Epithelial cell of prostate (primary cell): ENCODE measurements around the gene TENT4A.

ENCODE experiments used
- DNase-seq: peaks from one replicate; pipeline ENCODE4 v3.0.0-alpha.2; 2011; ENCODE audit warnings: low read depth, low spot score
- H3K27ac ChIP-seq: fragments of 450-650 bp; 2 replicates; pipeline ENCODE4 v1.5.1; 2017; ENCODE audit warnings: mild to moderate bottlenecking

TENT4A gene

DNA sequence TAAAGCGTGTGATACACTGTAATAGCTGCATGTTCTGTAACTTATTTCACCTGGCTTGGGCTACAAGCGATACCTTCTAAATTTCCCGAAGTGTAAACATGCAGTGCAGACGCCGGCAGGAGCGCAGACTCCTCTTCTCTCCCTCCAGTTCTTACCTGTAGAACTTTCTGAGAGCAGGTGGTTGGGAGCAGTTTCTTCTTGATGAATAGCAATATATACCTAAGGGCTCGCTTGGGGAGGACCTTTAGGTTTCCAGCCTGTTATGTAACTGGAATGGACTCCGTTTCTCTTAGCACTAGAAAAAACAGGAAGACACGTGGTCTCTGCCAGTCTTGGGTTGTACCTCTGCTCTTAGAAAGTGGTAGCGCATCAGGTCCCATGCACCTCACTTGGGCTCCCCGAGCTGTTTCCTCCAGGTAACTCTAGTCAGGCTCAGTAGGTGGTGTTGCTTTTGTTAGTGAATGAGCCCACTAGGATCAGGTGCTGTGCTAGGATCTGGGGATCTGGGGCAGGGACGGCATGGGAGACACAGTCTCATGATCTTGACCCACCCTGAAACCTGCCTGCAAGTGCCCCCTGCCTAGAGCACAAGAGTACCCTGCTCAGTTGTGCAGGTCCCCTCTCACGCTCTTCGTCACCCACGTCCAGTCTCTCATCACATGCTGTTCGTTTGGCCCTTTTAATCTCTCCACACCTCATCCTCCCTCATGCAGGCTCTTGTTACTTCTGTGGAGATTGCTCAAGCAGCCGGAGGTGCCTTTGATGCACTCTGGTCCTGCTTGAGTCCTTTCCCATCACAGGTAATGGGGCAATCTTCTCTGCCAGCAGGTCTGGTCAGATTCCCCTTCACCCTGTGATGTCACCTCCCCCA, 2.8 kb downstream of the TENT4A start:
- no peak for DNase-seq
- no peak overlapping the region for H3K27ac ChIP-seq

- no peak for DNase-seq
- no peak overlapping the region for H3K27ac ChIP-seq
These were observed 3.5 kb downstream of the TENT4A start for GRCh38 chr5:6716629-6717149.

DNA sequence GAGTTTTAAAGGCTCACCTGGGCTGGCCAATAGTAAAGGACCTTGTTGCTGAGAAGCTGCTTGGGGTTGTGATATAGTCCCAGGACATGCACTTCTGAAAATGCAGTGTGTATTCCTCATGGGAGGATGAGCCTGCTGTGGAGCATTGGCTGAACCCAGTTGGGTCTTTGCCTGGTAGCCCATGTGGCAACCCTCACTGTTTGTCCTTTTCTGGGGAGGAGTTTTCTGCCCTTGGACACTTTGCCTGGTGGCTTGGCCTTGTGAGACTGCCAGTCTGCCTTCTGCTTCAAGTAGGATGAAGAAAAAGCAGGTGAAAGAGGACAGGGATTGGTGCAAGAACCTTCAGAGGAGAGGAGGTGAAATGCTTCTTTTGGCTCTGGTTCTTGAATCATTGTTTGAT, 4.0 kb downstream of the TENT4A start:
- no peak overlapping the region for H3K27ac ChIP-seq
- no peak for DNase-seq

- DNase-seq: no peak
- H3K27ac ChIP-seq: no peak overlapping the region
These were observed 4.5 kb downstream of the TENT4A start for GRCh38 chr5:6717687-6718086.

DNA sequence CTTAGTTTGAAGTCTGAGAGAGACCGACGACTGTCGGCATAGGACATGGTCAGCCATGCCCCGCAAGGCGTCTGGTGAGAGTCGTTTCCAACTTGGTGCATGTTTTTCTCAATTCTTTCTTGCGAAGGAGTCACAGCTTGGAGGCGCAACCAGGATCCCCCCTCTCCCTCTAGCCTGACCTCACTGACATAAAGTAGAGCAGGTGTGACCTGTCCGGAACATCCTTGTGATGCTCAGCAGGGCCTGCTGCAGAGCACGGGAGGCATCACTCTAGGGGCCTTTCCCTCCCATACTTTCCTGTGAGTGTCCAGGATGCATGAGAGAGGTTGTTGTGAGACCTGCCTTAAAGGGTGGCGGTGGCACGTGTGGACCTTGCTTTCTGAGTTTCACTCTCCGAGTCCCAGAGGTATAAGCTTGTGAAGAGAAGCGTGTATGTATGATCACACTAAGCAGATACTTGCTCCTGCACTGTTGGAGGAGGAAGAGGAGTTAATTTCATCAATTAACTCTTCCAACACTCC, 5.0 kb downstream of the TENT4A start:
- H3K27ac ChIP-seq: no peak overlapping the region
- no peak for DNase-seq

- no peak overlapping the region for H3K27ac ChIP-seq
- DNase-seq: no peak
These were observed 5.5 kb downstream of the TENT4A start for GRCh38 chr5:6718718-6719117.

DNA sequence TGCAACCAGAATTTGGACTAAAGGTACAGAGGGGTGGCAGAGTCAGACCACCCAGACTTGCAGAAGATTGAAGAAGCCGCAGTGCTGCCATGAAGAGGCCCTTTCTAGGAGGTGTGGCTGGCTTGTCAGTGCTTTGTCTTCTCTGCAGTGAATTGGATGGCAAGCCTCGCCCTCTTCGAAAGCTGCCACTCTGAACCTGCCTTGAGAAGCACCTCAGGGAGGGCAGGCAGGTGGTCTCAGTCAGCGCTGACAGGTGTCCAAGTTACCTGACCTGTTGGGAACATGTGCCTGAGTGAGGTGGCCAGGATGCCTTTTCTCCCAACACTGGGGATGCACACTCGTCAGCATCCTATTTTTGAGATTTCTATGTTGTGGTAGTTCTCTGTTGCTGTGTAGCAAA, 6.2 kb downstream of the TENT4A start:
- no peak for DNase-seq
- H3K27ac ChIP-seq: no peak overlapping the region

GRCh38 chr5:6719896-6720560, 6.8 kb downstream of the TENT4A start:
- no peak for DNase-seq
- no peak overlapping the region for H3K27ac ChIP-seq

DNA sequence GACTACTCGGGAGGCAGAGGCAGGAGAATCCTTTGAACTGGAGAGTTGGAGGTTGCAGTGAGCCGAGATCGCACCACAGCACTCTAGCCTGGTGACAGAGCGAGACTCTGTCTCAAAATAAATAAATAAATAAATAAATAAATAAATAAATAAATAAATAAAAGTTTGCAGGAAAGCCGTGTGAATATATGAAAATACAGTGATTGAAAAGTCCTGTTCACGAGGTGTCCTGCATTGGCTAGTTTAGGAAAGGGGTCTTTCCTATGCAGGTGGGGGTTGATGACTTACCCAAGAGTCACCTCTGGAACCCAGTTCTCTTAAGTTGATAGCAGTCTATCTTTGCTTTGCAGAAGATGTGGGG, 7.3 kb downstream of the TENT4A start:
- no peak overlapping the region for H3K27ac ChIP-seq
- DNase-seq: no peak

DNA sequence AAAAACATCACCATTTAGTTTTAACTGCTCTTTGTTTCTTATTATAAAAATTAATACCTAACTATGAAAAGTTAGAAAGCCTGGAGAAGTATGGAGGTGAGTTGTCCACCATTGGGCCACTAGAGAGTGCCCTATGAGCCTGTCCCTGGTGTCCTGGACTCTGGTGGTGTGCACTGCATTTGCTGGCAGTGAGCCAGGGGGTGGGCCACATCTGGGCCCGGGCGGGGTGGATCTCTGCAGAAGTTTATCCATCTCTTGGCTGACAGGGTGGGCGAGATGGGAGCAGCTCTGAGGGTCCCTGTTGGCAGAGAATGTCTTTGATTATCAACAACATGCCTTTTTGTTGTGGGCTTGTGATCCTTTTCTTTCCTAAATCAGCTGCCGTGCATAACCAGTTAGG, 8.2 kb downstream of the TENT4A start:
- DNase-seq: no peak
- H3K27ac ChIP-seq: no peak overlapping the region

- no peak overlapping the region for H3K27ac ChIP-seq
- no peak for DNase-seq
These were observed 8.8 kb downstream of the TENT4A start for GRCh38 chr5:6722015-6722414.

DNA sequence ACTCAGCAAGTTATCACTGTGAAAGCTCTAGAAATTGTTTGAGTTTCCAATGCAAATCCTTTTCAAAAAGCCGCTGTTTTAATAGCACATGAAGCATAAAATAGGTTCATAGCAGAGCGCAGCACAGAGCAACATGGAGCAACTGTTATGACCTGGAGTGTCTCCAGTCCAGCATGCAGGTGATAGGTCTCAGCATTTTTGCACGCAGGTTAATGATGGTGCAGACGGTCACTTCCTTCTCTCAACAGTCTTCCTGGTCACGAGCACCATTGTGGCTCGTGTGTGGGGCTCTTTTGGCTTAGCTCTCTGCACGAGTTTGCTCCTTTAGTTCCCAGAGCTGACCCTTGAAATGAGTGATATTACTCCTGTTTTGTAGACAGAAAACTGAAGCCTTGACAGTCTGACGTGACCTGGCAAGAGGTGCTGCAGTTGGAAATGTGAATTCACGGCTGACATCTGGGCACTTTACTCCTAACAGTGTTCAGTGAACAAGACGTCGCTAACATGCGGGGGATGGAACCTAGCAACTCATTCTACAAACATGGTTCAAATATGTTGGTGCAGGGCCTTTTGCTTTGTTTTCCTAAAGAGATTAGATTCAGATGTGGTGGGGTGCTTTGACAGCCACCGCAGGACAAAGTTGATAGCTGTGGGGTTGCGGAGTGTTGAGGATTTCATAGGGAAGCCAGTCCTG, 10.0 kb downstream of the TENT4A start:
- H3K27ac ChIP-seq: no peak overlapping the region
- no peak for DNase-seq

GRCh38 chr5:6723816-6724300, 10.6 kb downstream of the TENT4A start:
- DNase-seq: no peak
- H3K27ac ChIP-seq: no peak overlapping the region

DNA sequence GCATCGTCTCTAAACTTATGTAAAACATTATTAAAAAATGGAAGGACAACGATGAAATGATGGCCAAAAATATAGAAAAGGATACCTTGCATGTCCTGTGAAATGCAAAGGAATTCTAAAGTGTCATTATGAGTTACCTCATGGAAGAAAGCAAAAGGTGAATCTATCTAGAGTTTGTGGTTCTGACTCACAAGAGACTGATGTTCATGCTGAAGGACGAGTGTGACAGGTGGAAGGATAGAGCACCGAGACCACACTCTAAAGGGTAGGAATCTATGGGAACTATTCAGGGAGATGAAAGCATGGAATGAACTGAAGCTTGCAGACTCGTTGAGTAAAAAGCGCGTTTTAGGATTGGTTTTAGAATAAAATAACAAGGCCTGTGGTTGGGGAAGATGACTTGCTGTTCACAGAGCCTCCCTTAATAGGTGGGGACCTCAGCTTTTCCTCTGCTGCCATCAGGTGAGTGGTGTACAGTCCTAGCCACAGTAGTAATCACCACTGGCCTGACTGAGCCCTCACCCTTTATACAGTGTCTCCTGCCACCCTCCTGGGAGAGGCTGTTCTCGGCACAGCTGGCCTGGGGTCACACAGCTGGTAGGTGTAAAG, 11.2 kb downstream of the TENT4A start:
- no peak overlapping the region for H3K27ac ChIP-seq
- no peak for DNase-seq

DNA sequence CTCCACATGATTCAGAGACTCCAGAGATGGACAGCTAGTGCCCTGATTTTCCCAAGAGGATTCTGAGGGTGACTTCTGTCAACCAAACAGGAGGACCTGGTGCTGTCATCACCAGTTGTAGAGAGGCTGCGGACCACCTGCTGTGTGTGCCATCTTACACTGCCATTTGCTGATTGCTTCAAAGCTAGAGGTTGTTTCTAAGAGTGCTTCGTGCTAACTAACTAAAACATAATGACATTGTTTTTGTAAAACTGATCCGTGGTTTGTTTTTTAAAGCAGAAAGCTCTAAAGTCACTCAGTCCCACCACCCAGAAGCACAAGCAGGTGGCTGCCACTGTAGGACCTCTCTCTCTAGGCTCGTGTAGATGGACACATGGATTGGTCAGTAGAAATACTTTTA, 12.2 kb downstream of the TENT4A start:
- H3K27ac ChIP-seq: no peak overlapping the region
- DNase-seq: no peak

GRCh38 chr5:6726006-6726405, 12.8 kb downstream of the TENT4A start:
- H3K27ac ChIP-seq: no peak overlapping the region
- DNase-seq: no peak

GRCh38 chr5:6727231-6727630, 14.0 kb downstream of the TENT4A start:
- H3K27ac ChIP-seq: no peak overlapping the region
- no peak for DNase-seq

DNA sequence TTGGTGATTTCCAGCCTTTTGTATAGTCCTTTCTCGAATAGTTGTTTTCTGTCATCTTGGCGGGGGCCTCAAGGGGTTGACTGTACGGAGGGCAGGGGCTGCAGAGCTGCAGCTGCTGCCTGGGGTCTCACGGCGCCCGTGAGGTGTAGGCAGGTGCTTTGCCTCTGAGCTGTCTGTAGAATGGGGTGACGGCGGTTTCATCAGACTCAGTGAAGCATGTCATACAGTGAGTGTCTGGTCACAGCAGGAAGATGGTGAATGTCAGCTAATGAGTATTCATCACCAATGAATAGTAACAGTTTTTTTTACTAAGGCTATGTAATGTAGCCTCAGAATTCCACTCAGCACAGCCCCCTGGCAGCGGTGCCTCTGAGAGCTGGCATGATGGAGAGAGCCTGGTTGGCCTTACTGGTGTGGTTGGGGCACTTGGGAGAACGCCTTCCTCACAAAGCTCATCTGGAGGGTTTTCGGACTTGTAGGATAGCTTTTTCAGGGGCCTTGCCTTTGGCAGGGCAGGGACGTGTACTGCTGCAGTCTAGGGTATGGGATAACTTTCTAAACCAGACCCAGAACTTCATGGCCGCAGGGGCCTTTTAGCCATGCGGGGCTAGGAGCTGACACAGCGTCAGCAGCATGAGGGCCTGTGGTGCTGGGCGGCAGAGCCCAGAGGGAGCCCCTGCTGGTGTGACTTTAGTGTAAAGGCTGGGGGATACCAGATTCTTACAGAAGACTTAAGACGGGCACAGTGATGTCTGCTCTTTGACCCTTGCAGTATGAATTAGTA, 15.0 kb downstream of the TENT4A start:
- H3K27ac ChIP-seq: no peak overlapping the region
- DNase-seq: no peak

- DNase-seq: no peak
These were observed 15.6 kb downstream of the TENT4A start for GRCh38 chr5:6728795-6729183.

More at GRCh38 chr5:6728795-6729183, 15.6 kb downstream of the TENT4A start:
- H3K27ac ChIP-seq: no peak overlapping the region
